IPS-15b (cell line): ENCODE data around the gene LMNA.

Source experiments
- H3K27me3 ChIP-seq: one replicate; pipeline ENCODE4 v1.6.1; 2013; ENCODE audit warnings: low read length; ENCODE audit not compliant: control insufficient read depth, insufficient read depth
- H3K36me3 ChIP-seq: one replicate; pipeline ENCODE4 v1.6.1; 2013; ENCODE audit warnings: low read length; ENCODE audit not compliant: control insufficient read depth, insufficient read depth
- H3K4me1 ChIP-seq: one replicate; pipeline ENCODE4 v1.6.1; 2013; ENCODE audit warnings: mild to moderate bottlenecking, low read length; ENCODE audit not compliant: control insufficient read depth, insufficient read depth
- H3K4me3 ChIP-seq: one replicate; pipeline ENCODE4 v1.5.1; 2013; ENCODE audit warnings: low read depth, low read length
- H3K9ac ChIP-seq: one replicate; pipeline ENCODE4 v1.6.1; 2013; ENCODE audit warnings: low read depth, mild to moderate bottlenecking, low read length
- H3K9me3 ChIP-seq: one replicate; pipeline ENCODE4 v1.6.1; 2013; ENCODE audit warnings: mild to moderate bottlenecking, low read length; ENCODE audit not compliant: control insufficient read depth, insufficient read depth

LMNA gene

DNA sequence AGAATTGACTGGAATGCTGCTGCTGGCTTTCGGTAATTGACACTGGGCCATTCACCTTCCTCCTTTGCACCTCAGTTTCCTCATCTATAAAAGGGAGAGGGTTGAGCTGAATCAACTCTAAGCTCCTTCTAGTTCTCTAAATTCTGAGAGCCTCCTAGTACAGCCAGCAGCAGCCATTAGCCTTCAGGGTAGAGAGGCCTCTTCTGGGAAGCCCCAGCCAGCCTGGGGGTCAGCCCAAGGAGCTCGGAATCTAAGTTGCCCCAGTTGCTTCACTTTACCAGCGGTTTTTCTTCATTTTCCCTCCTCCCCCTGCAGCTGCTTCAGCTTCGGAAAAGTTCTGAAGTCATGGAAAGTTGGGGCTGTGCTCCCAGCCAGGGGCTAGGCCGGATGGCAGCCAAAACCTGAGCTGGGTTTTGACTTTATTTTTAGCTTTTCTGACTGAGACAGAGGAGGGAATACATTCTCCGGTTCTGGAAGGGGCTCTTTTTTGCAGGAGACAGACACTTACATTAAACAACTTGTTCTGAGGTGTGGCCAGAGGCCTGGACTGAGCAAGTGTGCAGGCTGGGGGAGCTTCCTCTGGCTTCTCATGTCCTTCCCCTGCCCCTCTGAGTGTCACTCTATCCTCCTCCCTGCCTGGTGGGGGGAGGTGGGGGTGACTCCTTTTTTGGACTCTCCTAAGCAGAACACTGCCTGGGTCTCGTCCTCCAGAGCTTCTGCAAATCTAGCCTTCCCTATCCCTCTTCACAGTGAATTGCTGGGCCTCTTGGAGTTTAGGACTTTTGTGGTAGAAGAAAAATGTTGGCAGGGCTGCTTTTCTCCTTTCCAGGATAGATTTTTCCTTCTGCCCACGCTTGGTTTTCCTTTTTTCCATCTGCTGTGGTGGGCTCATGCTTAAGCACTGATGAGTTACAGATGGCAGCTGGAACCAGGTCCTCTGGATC is 14.4 kb downstream of the LMNA start:
- Histone ChIP-seq H3K27me3 (no peaks in the 10 kb centered on the region), H3K4me1 (peaks cover 25% of the 10 kb centered on the region), H3K4me3 (no peak overlapping the region), H3K9me3 (no peaks in the 10 kb centered on the region), H3K36me3 (peaks cover 13% of the 10 kb centered on the region), H3K9ac (peak overlapping the region; percentile 1)

DNA sequence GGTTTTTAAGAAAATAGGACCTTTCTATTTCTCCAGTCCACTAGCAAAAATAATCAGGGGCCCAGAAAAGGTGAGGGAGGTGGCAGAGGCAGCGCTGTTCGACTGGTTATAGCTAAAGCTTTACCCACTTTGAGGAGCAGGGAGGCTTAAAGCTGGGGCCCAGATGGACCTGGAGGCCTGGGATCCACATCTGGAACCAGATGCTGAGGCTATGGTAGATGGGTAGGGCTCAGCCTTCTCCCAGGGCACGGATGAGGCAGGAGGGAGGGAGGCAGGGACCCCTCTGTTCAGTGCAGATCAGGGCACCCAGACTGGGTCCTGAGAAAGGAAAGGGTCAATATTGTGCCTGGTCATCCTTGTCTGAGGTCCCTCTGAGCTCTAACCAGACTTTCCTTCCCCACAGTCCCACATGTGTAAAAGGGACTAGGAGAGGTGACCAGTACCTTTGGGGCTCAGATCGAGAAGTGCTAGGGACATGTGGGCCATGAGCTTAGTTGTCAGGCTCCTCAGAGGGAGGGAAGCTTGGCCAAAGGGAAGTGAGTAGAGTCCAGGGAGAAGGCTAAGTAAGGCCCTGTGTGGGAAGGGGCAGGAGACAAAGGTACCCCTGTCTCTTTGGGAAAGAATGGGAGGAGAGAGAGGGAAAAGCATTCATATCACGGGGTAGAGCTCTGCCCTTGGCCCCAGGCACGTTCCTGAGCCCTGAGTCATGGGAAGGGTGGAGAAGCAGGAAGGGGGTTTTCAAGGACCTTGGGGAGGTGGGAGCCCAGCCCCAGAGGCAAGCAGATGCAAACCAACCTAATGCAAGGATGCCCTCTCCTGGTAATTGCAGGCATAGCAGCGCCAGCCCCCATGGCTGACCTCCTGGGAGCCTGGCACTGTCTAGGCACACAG is 15.4 kb downstream of the LMNA start:
- H3K36me3 ChIP-seq = peaks cover 23% of the 10 kb centered on the region
- H3K27me3 ChIP-seq = no peaks in the 10 kb centered on the region
- H3K4me1 ChIP-seq = peaks cover 18% of the 10 kb centered on the region
- H3K4me3 ChIP-seq = peak overlapping the region; percentile 12
- H3K9ac ChIP-seq = peak overlapping the region; percentile 57
- no peaks in the 10 kb centered on the region for H3K9me3 ChIP-seq

DNA sequence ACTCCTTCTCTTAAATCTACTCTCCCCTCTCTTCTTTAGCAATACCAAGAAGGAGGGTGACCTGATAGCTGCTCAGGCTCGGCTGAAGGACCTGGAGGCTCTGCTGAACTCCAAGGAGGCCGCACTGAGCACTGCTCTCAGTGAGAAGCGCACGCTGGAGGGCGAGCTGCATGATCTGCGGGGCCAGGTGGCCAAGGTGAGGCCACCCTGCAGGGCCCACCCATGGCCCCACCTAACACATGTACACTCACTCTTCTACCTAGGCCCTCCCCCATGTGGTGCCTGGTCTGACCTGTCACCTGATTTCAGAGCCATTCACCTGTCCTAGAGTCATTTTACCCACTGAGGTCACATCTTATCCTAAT is 16.0 kb downstream of the LMNA start:
- no peak overlapping the region for H3K4me3 ChIP-seq
- H3K9me3 ChIP-seq = no peaks in the 10 kb centered on the region
- H3K27me3 ChIP-seq = no peaks in the 10 kb centered on the region
- H3K4me1 ChIP-seq = peaks cover 17% of the 10 kb centered on the region
- no peak overlapping the region for H3K9ac ChIP-seq
- H3K36me3 ChIP-seq = peaks cover 28% of the 10 kb centered on the region

DNA sequence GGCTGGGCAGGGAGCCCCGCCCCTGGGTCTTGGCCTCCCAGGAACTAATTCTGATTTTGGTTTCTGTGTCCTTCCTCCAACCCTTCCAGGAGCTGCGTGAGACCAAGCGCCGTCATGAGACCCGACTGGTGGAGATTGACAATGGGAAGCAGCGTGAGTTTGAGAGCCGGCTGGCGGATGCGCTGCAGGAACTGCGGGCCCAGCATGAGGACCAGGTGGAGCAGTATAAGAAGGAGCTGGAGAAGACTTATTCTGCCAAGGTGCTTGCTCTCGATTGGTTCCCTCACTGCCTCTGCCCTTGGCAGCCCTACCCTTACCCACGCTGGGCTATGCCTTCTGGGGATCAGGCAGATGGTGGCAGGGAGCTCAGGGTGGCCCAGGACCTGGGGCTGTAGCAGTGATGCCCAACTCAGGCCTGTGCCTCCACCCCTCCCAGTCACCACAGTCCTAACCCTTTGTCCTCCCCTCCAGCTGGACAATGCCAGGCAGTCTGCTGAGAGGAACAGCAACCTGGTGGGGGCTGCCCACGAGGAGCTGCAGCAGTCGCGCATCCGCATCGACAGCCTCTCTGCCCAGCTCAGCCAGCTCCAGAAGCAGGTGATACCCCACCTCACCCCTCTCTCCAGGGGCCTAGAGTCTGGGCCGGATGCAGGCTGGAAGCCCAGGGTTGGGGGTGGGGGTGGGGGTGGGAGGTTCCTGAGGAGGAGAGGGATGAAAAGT is 20.4 kb downstream of the LMNA start:
- H3K36me3 ChIP-seq = peaks cover 46% of the 10 kb centered on the region
- no peaks in the 10 kb centered on the region for H3K9me3 ChIP-seq
- H3K4me3 ChIP-seq = no peak overlapping the region
- H3K4me1 ChIP-seq = peaks cover 2% of the 10 kb centered on the region
- H3K9ac ChIP-seq = no peak overlapping the region
- no peaks in the 10 kb centered on the region for H3K27me3 ChIP-seq

DNA sequence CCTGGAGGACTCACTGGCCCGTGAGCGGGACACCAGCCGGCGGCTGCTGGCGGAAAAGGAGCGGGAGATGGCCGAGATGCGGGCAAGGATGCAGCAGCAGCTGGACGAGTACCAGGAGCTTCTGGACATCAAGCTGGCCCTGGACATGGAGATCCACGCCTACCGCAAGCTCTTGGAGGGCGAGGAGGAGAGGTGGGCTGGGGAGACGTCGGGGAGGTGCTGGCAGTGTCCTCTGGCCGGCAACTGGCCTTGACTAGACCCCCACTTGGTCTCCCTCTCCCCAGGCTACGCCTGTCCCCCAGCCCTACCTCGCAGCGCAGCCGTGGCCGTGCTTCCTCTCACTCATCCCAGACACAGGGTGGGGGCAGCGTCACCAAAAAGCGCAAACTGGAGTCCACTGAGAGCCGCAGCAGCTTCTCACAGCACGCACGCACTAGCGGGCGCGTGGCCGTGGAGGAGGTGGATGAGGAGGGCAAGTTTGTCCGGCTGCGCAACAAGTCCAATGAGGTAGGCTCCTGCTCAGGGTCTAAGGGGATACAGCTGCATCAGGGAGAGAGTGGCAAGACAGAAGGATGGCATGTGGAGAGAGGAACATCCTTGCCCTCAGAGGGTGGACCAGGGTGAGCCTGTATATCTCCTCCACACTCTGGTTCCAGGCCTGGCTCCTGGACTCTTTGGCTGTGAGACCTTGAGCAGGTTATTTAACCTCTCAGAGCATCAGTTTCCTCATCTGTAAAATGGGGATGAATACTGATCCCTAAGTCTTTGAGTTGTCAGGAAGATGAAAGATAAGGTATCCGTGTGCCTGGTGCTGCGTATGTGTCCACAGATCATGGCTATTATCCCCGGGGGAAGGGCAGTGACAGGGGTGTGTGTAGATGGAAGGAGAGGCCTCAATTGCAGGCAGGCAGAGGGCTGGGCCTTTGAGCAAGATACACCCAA is 21.7 kb downstream of the LMNA start:
- no peak overlapping the region for H3K4me3 ChIP-seq
- H3K36me3 ChIP-seq = peaks cover 41% of the 10 kb centered on the region
- H3K9me3 ChIP-seq = no peaks in the 10 kb centered on the region
- no peak overlapping the region for H3K9ac ChIP-seq
- peaks cover 3% of the 10 kb centered on the region for H3K4me1 ChIP-seq
- H3K27me3 ChIP-seq = no peaks in the 10 kb centered on the region

DNA sequence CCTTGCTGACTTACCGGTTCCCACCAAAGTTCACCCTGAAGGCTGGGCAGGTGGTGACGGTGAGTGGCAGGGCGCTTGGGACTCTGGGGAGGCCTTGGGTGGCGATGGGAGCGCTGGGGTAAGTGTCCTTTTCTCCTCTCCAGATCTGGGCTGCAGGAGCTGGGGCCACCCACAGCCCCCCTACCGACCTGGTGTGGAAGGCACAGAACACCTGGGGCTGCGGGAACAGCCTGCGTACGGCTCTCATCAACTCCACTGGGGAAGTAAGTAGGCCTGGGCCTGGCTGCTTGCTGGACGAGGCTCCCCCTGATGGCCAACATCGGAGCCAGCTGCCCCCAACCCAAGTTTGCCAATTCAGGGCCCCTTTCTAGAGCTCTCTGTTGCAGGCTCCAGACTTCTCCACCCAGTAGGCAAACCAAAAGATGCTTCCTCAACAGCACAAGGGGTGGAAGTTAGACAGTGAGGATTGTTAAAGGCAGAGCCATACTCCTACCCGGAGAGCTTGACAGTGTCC is 22.5 kb downstream of the LMNA start:
- Histone ChIP-seq H3K27me3 (no peaks in the 10 kb centered on the region), H3K4me1 (peaks cover 3% of the 10 kb centered on the region), H3K9ac (no peak overlapping the region), H3K36me3 (peaks cover 41% of the 10 kb centered on the region), H3K4me3 (no peak overlapping the region), H3K9me3 (no peaks in the 10 kb centered on the region)

DNA sequence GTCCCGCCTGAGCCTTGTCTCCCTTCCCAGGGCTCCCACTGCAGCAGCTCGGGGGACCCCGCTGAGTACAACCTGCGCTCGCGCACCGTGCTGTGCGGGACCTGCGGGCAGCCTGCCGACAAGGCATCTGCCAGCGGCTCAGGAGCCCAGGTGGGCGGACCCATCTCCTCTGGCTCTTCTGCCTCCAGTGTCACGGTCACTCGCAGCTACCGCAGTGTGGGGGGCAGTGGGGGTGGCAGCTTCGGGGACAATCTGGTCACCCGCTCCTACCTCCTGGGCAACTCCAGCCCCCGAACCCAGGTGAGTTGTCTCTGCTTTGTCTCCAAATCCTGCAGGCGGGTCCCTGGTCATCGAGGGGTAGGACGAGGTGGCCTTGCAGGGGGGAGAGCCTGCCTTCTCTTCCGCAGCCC is 24.0 kb downstream of the LMNA start:
- no peaks in the 10 kb centered on the region for H3K27me3 ChIP-seq
- no peaks in the 10 kb centered on the region for H3K9me3 ChIP-seq
- H3K36me3 ChIP-seq = peaks cover 40% of the 10 kb centered on the region
- H3K4me3 ChIP-seq = no peak overlapping the region
- peaks cover 3% of the 10 kb centered on the region for H3K4me1 ChIP-seq
- no peak overlapping the region for H3K9ac ChIP-seq

DNA sequence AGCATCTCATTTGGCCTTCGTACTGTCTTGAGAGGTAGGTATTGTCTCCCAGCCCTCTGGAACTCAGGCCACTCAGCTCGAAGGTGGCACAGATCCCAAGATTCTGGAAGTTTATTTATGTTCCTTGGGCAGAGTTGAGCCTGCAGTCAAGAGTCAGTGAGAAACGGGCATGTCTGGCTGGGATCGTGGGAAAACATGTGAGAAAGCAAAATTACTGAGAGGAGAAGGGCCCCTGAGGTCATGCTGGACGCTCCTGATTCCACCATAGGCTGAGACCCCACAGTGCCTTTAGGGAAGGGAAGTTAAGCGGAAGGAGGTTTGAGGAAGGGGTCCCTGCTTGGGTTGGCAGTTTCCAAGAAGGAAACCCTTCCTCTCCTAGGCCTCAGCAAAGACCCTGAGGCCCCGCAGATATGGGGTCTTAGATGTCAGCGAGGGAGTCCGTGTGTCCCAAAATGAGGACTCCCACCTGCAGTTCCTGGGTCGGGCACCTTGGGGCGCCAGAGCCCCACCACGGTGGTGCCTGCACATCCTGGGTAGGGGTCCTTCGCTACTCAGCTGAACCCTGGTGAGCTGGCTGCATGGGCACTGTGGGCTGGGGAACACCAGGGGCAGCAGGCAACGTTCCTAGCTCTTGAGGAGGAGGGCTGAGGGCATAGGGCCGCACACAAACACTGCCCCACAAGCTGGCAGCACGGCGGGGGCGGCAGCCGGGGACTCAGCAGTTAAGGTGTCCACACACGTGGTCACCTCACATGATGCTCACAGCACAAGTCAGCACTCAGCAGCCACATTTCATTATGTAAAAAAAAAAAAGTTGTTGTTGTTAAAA is 26.6 kb downstream of the LMNA start:
- no peak overlapping the region for H3K4me3 ChIP-seq
- H3K4me1 ChIP-seq = peaks cover 7% of the 10 kb centered on the region
- no peak overlapping the region for H3K9ac ChIP-seq
- H3K27me3 ChIP-seq = no peaks in the 10 kb centered on the region
- H3K9me3 ChIP-seq = no peaks in the 10 kb centered on the region
- H3K36me3 ChIP-seq = peaks cover 15% of the 10 kb centered on the region

DNA sequence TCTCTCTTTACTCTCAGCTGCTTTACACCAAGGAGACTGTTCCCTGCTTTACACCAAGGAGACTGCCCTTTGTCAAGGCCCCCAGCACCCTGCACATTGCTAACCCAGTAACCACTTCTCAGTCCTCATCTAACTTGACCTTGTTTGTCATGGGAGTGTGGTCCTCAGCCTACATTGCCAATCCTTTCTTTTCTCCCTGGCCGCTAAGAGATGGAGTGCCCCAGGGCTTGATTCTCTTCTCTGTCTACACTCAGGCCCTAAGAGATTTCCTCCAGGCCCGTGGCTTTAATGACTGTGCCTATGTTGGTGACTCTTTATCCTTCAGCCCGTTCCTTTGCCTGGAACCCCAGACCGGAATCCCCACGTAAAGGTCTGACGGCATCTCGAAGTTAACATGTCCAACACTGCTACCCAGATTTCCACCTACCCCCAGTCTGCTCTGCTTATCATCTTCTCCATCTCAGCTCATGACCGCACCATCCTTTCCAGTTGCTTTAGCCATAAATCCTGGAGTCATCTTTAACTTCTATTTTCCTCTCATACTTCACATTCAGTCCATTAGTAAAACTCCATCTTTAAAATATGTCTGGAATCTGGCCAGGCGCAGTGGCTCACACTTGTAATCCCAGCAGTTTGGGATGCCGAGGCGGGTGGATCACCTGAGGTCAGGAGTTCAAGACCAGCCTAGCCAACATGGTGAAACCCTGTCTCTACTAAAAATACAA is 29.4 kb downstream of the LMNA start:
- Histone ChIP-seq H3K9me3 (no peaks in the 10 kb centered on the region), H3K27me3 (no peaks in the 10 kb centered on the region), H3K4me3 (no peak overlapping the region), H3K36me3 (peaks cover 1% of the 10 kb centered on the region), H3K4me1 (peaks cover 16% of the 10 kb centered on the region), H3K9ac (no peak overlapping the region)
